ENCODE results near the gene STXBP6. TPM values are rescaled to one million over a fixed set of nuclear protein-coding genes. Genes with fewer than 3 reads are reported as not detected.

The STXBP6 gene
- total RNA-seq, 4 donors from 2014 or later: 44.1 to 120 (median 67.4) TPM

- H3K27ac ChIP-seq: no peak overlapping the region
- H3K4me1 ChIP-seq: peaks cover 17 to 31% of the 10 kb centered on the region in 2 donors
- DNase-seq: no peak
- 81 to 91% methylated on average over 3 of the region's 3 CpGs for WGBS, 2 donors
- intact Hi-C loops (cut with DNase I): no loop called here
- no peaks in the 10 kb centered on the region for H3K36me3 ChIP-seq
- no peaks in the 10 kb centered on the region for H3K27me3 ChIP-seq
- TF ChIP-seq POLR2A (IDR thresholded peaks at IDR 0.05): no peak
- no peak for TF ChIP-seq CTCF (IDR thresholded peaks at IDR 0.05)
- H3K4me3 ChIP-seq (replicated peaks in 1 of 3): no peak overlapping the region
- no peaks in the 10 kb centered on the region for H3K9me3 ChIP-seq
These were observed 139.4 kb downstream of the STXBP6 start for GRCh38 chr14:24910408-24910986.

- DNase-seq: peak; percentile 18 to 19
- Histone ChIP-seq H3K27ac (no peak overlapping the region), H3K4me1 (peaks cover 17 to 31% of the 10 kb centered on the region in 2 donors), H3K27me3 (no peaks in the 10 kb centered on the region), H3K9me3 (no peaks in the 10 kb centered on the region), H3K4me3 (replicated peaks in 1 of 3) (no peak overlapping the region), H3K36me3 (no peaks in the 10 kb centered on the region)
- 94% methylated on average over 6 of the region's 6 CpGs for WGBS, 2 donors
- TF ChIP-seq CTCF (IDR thresholded peaks at IDR 0.05) (no peak), POLR2A (IDR thresholded peaks at IDR 0.05) (no peak)
- intact Hi-C loops (cut with DNase I): no loop called here
These were observed 140.2 kb downstream of the STXBP6 start for GRCh38 chr14:24909523-24910302.

- no peak overlapping the region for H3K4me3 ChIP-seq (replicated peaks in 1 of 3)
- no peak overlapping the region for H3K27ac ChIP-seq
- 84% methylated on average over 4 of the region's 4 CpGs for WGBS, 2 donors
- H3K27me3 ChIP-seq: no peaks in the 10 kb centered on the region
- no peaks in the 10 kb centered on the region for H3K9me3 ChIP-seq
- intact Hi-C loops (cut with DNase I): no loop called here
- peaks cover 17 to 31% of the 10 kb centered on the region in 2 donors for H3K4me1 ChIP-seq
- no peaks in the 10 kb centered on the region for H3K36me3 ChIP-seq
- DNase-seq: no peak
- TF ChIP-seq CTCF (IDR thresholded peaks at IDR 0.05) (no peak), POLR2A (IDR thresholded peaks at IDR 0.05) (no peak)
These were observed 141.2 kb downstream of the STXBP6 start for GRCh38 chr14:24908592-24909236.

GRCh38 chr14:24904533-24904932 lies 145.4 kb downstream of the STXBP6 start:
- Histone ChIP-seq H3K4me3 (replicated peaks in 1 of 3) (no peak overlapping the region), H3K27ac (no peak overlapping the region), H3K36me3 (no peaks in the 10 kb centered on the region), H3K9me3 (no peaks in the 10 kb centered on the region), H3K4me1 (peaks cover 7 to 14% of the 10 kb centered on the region in 2 donors), H3K27me3 (no peaks in the 10 kb centered on the region)
- TF ChIP-seq POLR2A (IDR thresholded peaks at IDR 0.05): no peak
- DNase-seq: no peak
- WGBS, 2 donors: 97 to 100% methylated on average over 2 of the region's 2 CpGs
- intact Hi-C loops (cut with DNase I): no loop called here

- H3K36me3 ChIP-seq: no peaks in the 10 kb centered on the region
- no peak for DNase-seq
- intact Hi-C loops (cut with DNase I): no loop called here
- peak overlapping the region in 1 of 3 donors; percentile 12 for H3K27ac ChIP-seq
- H3K4me1 ChIP-seq: peaks cover 7 to 11% of the 10 kb centered on the region in 2 donors
- TF ChIP-seq POLR2A (IDR thresholded peaks at IDR 0.05): no peak
- TF ChIP-seq CTCF (IDR thresholded peaks at IDR 0.05): no peak
- no peaks in the 10 kb centered on the region for H3K27me3 ChIP-seq
- H3K4me3 ChIP-seq (replicated peaks in 1 of 3): no peak overlapping the region
- no peaks in the 10 kb centered on the region for H3K9me3 ChIP-seq
These were observed 146.6 kb downstream of the STXBP6 start for GRCh38 chr14:24903337-24903736.
